Measurements from ENCODE around the gene F11.
"Not testable (repeated sequence)": the region's sequence is repeated elsewhere in the genome, so short reads cannot be mapped to it uniquely, and the experiment has no call there.

Gene F11

GRCh38 chr4:186249785-186250754 lies 15.9 kb upstream of the F11 start:
- DNase-seq (ENCODE audit: low read depth in 2 of 2) = no peak

- no peak for DNase-seq (ENCODE audit: low read depth in 2 of 2)
Measured at GRCh38 chr4:186250760-186251159, 15.2 kb upstream of the F11 start.

GRCh38 chr4:186255122-186255521 lies 10.9 kb upstream of the F11 start:
- no peak for DNase-seq (ENCODE audit: low read depth in 2 of 2)

- DNase-seq (ENCODE audit: low read depth in 2 of 2) = no peak
Measured at GRCh38 chr4:186258216-186258811, 7.7 kb upstream of the F11 start.

- DNase-seq (ENCODE audit: low read depth in 2 of 2) = no peak
Measured at GRCh38 chr4:186260117-186260503, 5.9 kb upstream of the F11 start.

GRCh38 chr4:186260504-186261448 lies 5.2 kb upstream of the F11 start:
- no peak for DNase-seq (ENCODE audit: low read depth in 2 of 2)

- no peak for DNase-seq (ENCODE audit: low read depth in 2 of 2)
Measured at GRCh38 chr4:186264660-186265059, 1.3 kb upstream of the F11 start.

- DNase-seq (ENCODE audit: low read depth in 2 of 2) = not testable (repeated sequence)
Measured at GRCh38 chr4:186265250-186265649, 739 bp upstream of the F11 start.

- no peak for DNase-seq (ENCODE audit: low read depth in 2 of 2)
Measured at GRCh38 chr4:186266729-186267456, 904 bp downstream of the F11 start.

GRCh38 chr4:186271081-186271678 lies 5.2 kb downstream of the F11 start:
- no peak for DNase-seq (ENCODE audit: low read depth in 2 of 2)

GRCh38 chr4:186272699-186273391 lies 6.9 kb downstream of the F11 start:
- no peak for DNase-seq (ENCODE audit: low read depth in 2 of 2)

GRCh38 chr4:186273392-186273789 lies 7.4 kb downstream of the F11 start:
- not testable (repeated sequence) for DNase-seq (ENCODE audit: low read depth in 2 of 2)

GRCh38 chr4:186283311-186283710 lies 17.3 kb downstream of the F11 start:
- no peak for DNase-seq (ENCODE audit: low read depth in 2 of 2)

GRCh38 chr4:186285147-186285546 lies 19.2 kb downstream of the F11 start:
- no peak for DNase-seq (ENCODE audit: low read depth in 2 of 2)

GRCh38 chr4:186286581-186286980 lies 20.6 kb downstream of the F11 start:
- DNase-seq (ENCODE audit: low read depth in 2 of 2) = no peak

- no peak for DNase-seq (ENCODE audit: low read depth in 2 of 2)
Measured at GRCh38 chr4:186291256-186291890, 25.4 kb downstream of the F11 start.

- no peak for DNase-seq (ENCODE audit: low read depth in 2 of 2)
Measured at GRCh38 chr4:186294160-186294559, 28.2 kb downstream of the F11 start.

- no peak for DNase-seq (ENCODE audit: low read depth in 2 of 2)
Measured at GRCh38 chr4:186296481-186296880, 30.5 kb downstream of the F11 start.

- DNase-seq (ENCODE audit: low read depth in 2 of 2) = no peak
Measured at GRCh38 chr4:186297013-186297645, 31.1 kb downstream of the F11 start.

All from stimulated activated CD4-positive, alpha-beta T cell treated with anti-CD3 and anti-CD28 coated beads, Interleukin-4, amount 100 ng/mL, for 48 hours (primary cell).